H9 (cell line): ENCODE measurements around the gene ST6GALNAC5. TPM values are rescaled to one million over a fixed set of nuclear protein-coding genes. Genes with fewer than 3 reads are reported as not detected.

Experiments used
- DNase-seq: peaks from one replicate; pipeline ENCODE4 v3.0.0-alpha.2; 2017
- H2AFZ ChIP-seq: one replicate; pipeline ENCODE4 v1.6.1; 2013; ENCODE audit warnings: mild to moderate bottlenecking, low read length, control low read depth, moderate library complexity
- H2AK5ac ChIP-seq: 2 replicates; pipeline ENCODE4 v1.6.1; 2013; ENCODE audit warnings: low read length, control low read depth, mixed read lengths; ENCODE audit not compliant: insufficient read length
- H2BK120ac ChIP-seq: one replicate; pipeline ENCODE4 v1.6.1; 2013; ENCODE audit warnings: low read depth, mild to moderate bottlenecking, low read length, control low read depth, inconsistent platforms; ENCODE audit not compliant: poor library complexity, severe bottlenecking
- H2BK12ac ChIP-seq: 2 replicates; pipeline ENCODE4 v1.6.1; 2013; ENCODE audit warnings: low read length, control low read depth, mixed read lengths, low read depth; ENCODE audit not compliant: insufficient read length
- H2BK15ac ChIP-seq: 2 replicates; pipeline ENCODE4 v1.6.1; 2013; ENCODE audit warnings: low read depth, low read length, control low read depth
- H2BK20ac ChIP-seq: one replicate; pipeline ENCODE4 v1.6.1; 2013; ENCODE audit warnings: low read depth, mild to moderate bottlenecking, low read length, control low read depth, inconsistent platforms; ENCODE audit not compliant: poor library complexity, severe bottlenecking
- H2BK5ac ChIP-seq: 2 replicates; pipeline ENCODE4 v1.6.1; 2013; ENCODE audit warnings: low read length, control low read depth, mixed read lengths; ENCODE audit not compliant: insufficient read length
- H3K14ac ChIP-seq: 2 replicates; pipeline ENCODE4 v1.6.1; 2013; ENCODE audit warnings: low read length, control low read depth; ENCODE audit not compliant: insufficient read depth
- H3K18ac ChIP-seq: 2 replicates; pipeline ENCODE4 v1.6.1; 2013; ENCODE audit warnings: low read depth, mild to moderate bottlenecking, mixed read lengths, low read length, control low read depth; ENCODE audit not compliant: insufficient read length
- H3K23ac ChIP-seq: 2 replicates; pipeline ENCODE4 v1.6.1; 2013; ENCODE audit warnings: low read length, control low read depth, mixed read lengths, low read depth; ENCODE audit not compliant: insufficient read length
- H3K23me2 ChIP-seq: 2 replicates; pipeline ENCODE4 v1.6.1; 2013; ENCODE audit warnings: low read depth, mild to moderate bottlenecking, mixed read lengths, low read length, control low read depth; ENCODE audit not compliant: insufficient read length, poor library complexity, severe bottlenecking
- H3K27ac ChIP-seq: 2 replicates; pipeline ENCODE4 v1.5.1; 2013; ENCODE audit warnings: low read length, control low read depth, mixed read lengths, low read depth; ENCODE audit not compliant: insufficient read length
- H3K27me3 ChIP-seq: 2 replicates; pipeline ENCODE4 v1.6.1; 2013; ENCODE audit warnings: low read length, control low read depth, inconsistent platforms; ENCODE audit not compliant: insufficient read depth
- H3K4ac ChIP-seq: 2 replicates; pipeline ENCODE4 v1.6.1; 2013; ENCODE audit warnings: low read depth, mild to moderate bottlenecking, control low read depth, inconsistent platforms, low read length, moderate library complexity
- H3K4me1 ChIP-seq: 2 replicates; pipeline ENCODE4 v1.6.1; 2013; ENCODE audit warnings: low read length, control low read depth, inconsistent platforms; ENCODE audit not compliant: insufficient read depth
- H3K4me2 ChIP-seq: 2 replicates; pipeline ENCODE4 v1.6.1; 2013; ENCODE audit warnings: low read length, control low read depth, mixed read lengths; ENCODE audit not compliant: insufficient read length, insufficient read depth
- H3K56ac ChIP-seq: 2 replicates; pipeline ENCODE4 v1.6.1; 2013; ENCODE audit warnings: low read depth, mild to moderate bottlenecking, mixed read lengths, low read length, control low read depth; ENCODE audit not compliant: insufficient read length
- H3K79me1 ChIP-seq: 2 replicates; pipeline ENCODE4 v1.6.1; 2013; ENCODE audit warnings: low read depth, mild to moderate bottlenecking, moderate library complexity, low read length, control low read depth, inconsistent platforms; ENCODE audit not compliant: insufficient read depth, poor library complexity, severe bottlenecking
- H3K79me2 ChIP-seq: 2 replicates; pipeline ENCODE4 v1.6.1; 2013; ENCODE audit warnings: low read length, control low read depth, inconsistent platforms; ENCODE audit not compliant: insufficient read depth
- H3K9ac ChIP-seq: 2 replicates; pipeline ENCODE4 v1.6.1; 2013; ENCODE audit warnings: low read length, control low read depth, mixed read lengths; ENCODE audit not compliant: insufficient read length; ENCODE audit errors: extremely low read depth
- H3K9me3 ChIP-seq: one replicate; pipeline ENCODE4 v1.6.1; 2013; ENCODE audit warnings: low read depth, low read length, inconsistent platforms; ENCODE audit not compliant: control insufficient read depth
- H3T11ph ChIP-seq: one replicate; pipeline ENCODE4 v1.6.1; 2013; ENCODE audit warnings: mild to moderate bottlenecking, low read length, control low read depth, inconsistent platforms
- H4K20me1 ChIP-seq: one replicate; pipeline ENCODE4 v1.6.1; 2013; ENCODE audit not compliant: control insufficient read depth, insufficient read length, insufficient read depth
- H4K5ac ChIP-seq: 2 replicates; pipeline ENCODE4 v1.6.1; 2013; ENCODE audit warnings: low read depth, mild to moderate bottlenecking, mixed read lengths, low read length, control low read depth; ENCODE audit not compliant: insufficient read length
- H4K8ac ChIP-seq: replicated peaks from 2 replicates; pipeline ENCODE4 v1.6.1; 2013; ENCODE audit warnings: low read length, control low read depth, mixed read lengths, low read depth; ENCODE audit not compliant: insufficient read length
- H4K91ac ChIP-seq: 2 replicates; pipeline ENCODE4 v1.6.1; 2013; ENCODE audit warnings: low read depth, mild to moderate bottlenecking, moderate library complexity, mixed read lengths, low read length, control low read depth; ENCODE audit not compliant: insufficient read length
- H3K27ac Mint-ChIP-seq, 3 experiments: 2 replicates in 2 of 3; 3 replicates in 1 of 3; pipeline ENCODE4 v1.8.0; 2020 to 2021; ENCODE audit warnings: mixed read lengths in 3 of 3, mild to moderate bottlenecking in 1 of 3, moderate library complexity in 1 of 3
- H3K27me3 Mint-ChIP-seq: 2 replicates; pipeline ENCODE4 v1.8.0; 2021; ENCODE audit warnings: low read depth, mild to moderate bottlenecking, moderate library complexity, mixed read lengths
- H3K36me3 Mint-ChIP-seq, 3 experiments: 2 replicates in 2 of 3; 3 replicates in 1 of 3; pipeline ENCODE4 v1.8.0; 2020 to 2021; ENCODE audit warnings: low read depth in 3 of 3, mixed read lengths in 3 of 3; ENCODE audit not compliant: insufficient read depth in 1 of 3
- H3K4me1 Mint-ChIP-seq, 2 experiments: 2 replicates each; pipeline ENCODE4 v1.8.0; 2020; ENCODE audit warnings: mixed read lengths in 2 of 2
- H3K4me3 Mint-ChIP-seq, 2 experiments: 2 replicates in 1 of 2; 3 replicates in 1 of 2; pipeline ENCODE4 v1.8.0; 2020 to 2021; ENCODE audit warnings: mild to moderate bottlenecking in 2 of 2, mixed read lengths in 2 of 2, moderate library complexity in 1 of 2
- H3K9me3 Mint-ChIP-seq, 2 experiments: 2 replicates in 1 of 2; 3 replicates in 1 of 2; pipeline ENCODE4 v1.8.0; 2020; ENCODE audit warnings: mild to moderate bottlenecking in 2 of 2, mixed read lengths in 2 of 2, moderate library complexity in 1 of 2
- CTCF ChIP-seq: fragments of 200-600 bp; sonication (generic); conservative IDR thresholded peaks from 3 replicates; pipeline ENCODE4 v1.8.0; 2021; ENCODE audit warnings: antibody characterized with exemption, mild to moderate bottlenecking
- WGBS: extraction: QIAGEN DNeasy Blood & Tissue Kit; methylation state at CpG from one replicate; pipeline ENCODE4 v1.1.7; 2013; ENCODE audit warnings: missing lambda C conversion rate, low lambda C conversion rate, mixed read lengths; ENCODE audit not compliant: insufficient read length; ENCODE audit errors: extremely low coverage; 5-methylcytosine and 5-hydroxymethylcytosine counted together
- total RNA-seq: library from RNA; stranded (reverse); gene quantifications from 2 replicates; pipeline ENCODE4 v1.2.1, GENCODE V29; 2021

ST6GALNAC5 gene
- total RNA-seq, 1 experiment from 2014 or later: 3.3 TPM

GRCh38 chr1:77089756-77090155, 222.5 kb downstream of the ST6GALNAC5 start:
- DNase-seq: no peak

More at GRCh38 chr1:77089756-77090155, 222.5 kb downstream of the ST6GALNAC5 start:
- Histone ChIP-seq H4K8ac (no peak overlapping the region), H4K91ac (no peak overlapping the region), H3K56ac (no peak overlapping the region), H2BK5ac (no peak overlapping the region), H3K9ac (no peak overlapping the region), H3K9me3 (no peaks in the 10 kb centered on the region), H3K4me2 (no peak overlapping the region), H2AK5ac (no peak overlapping the region), H3K79me1 (no peaks in the 10 kb centered on the region), H3K79me2 (no peaks in the 10 kb centered on the region), H2AFZ (no peak overlapping the region), H3K18ac (no peak overlapping the region), H3K27ac (no peak overlapping the region), H3K14ac (no peak overlapping the region), H3K4ac (no peak overlapping the region), H3K27me3 (no peaks in the 10 kb centered on the region), H4K5ac (no peak overlapping the region), H3K23ac (no peak overlapping the region), H3T11ph (no peak overlapping the region), H2BK12ac (no peak overlapping the region), H3K23me2 (no peaks in the 10 kb centered on the region), H3K4me1 (no peaks in the 10 kb centered on the region), H2BK120ac (no peak overlapping the region), H2BK20ac (no peak overlapping the region), H4K20me1 (no peaks in the 10 kb centered on the region), H2BK15ac (no peak overlapping the region)
- no CpG with 5 or more reads among the region's 2 CpGs for WGBS
- Mint-ChIP-seq H3K9me3 (no peaks in the 10 kb centered on the region), H3K4me3 (no peak overlapping the region), H3K27ac (no peak overlapping the region), H3K4me1 (peaks cover 11 to 14% of the 10 kb centered on the region in 2 experiments), H3K36me3 (no peaks in the 10 kb centered on the region), H3K27me3 (no peaks in the 10 kb centered on the region)
- no peak for TF ChIP-seq CTCF
